NOMO-1 (cell line): ENCODE data around the gene SNTA1.
"Not testable (repeated sequence)": the region's sequence is repeated elsewhere in the genome, so short reads cannot be mapped to it uniquely, and the experiment has no call there.

Experiments
- DNase-seq, 2 experiments: peaks; one replicate each; lab custom pipeline; 2025; ENCODE audit not compliant: unreplicated experiment in 2 of 2; lab: John Stamatoyannopoulos, UW

SNTA1 gene

DNA sequence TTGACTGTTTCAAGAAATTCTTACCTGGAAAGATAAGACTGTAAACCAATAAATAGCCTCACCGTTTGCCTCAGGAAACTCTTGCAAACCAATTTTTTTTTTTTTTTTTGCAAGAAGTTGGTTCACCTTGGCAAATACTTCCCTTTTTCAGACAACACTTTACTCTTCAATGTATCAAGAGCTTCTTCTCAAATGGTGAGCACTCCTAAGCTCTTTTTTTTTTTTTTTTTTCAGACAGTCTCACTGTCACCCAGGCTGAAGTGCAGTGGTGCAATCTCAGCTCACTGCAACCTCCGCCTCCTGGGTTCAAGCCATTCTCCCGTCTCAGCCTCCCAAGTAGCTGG, 22.7 kb upstream of the SNTA1 start:
- peak in 1 of 2 experiments; percentile 14 for DNase-seq

DNA sequence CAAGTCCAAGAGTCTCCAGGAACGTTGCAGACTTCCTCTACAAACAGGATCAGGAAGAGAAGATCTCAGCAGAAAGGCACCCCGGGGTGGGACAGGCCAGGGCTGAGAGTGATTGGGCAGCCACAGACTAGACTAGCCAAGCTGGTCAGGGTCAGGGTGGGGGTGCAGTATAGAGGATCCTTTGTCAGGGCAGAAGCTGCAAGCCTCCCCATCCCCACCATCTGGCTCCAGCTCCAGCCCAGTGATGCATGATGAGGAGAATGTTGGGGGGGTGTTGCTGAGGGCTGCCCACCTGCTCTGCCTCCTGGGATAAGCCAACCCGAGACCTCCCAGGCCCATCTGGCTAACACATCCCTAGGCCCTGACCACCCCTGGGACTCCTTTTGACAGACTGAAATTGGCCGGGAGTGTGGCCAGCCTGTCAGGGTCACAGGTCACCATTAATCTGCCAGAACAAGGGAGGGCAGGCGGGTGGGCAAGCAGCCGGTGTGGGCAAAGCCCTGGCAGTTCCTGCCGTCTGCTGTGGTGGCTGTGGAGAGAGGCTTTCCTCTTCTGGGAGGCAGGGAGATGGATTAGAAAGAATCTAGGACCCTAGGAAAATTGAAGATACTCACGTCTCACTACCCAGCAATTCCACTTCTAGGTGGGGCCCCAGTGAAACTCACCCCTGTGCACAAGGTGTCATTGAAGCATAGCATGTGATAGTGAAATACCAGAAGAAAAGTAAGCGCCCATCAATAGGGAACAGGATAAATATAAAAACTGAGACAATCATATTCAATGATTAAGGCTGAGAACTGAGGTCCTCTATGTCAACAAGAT, 22.1 kb upstream of the SNTA1 start:
- DNase-seq, result no peak

DNA sequence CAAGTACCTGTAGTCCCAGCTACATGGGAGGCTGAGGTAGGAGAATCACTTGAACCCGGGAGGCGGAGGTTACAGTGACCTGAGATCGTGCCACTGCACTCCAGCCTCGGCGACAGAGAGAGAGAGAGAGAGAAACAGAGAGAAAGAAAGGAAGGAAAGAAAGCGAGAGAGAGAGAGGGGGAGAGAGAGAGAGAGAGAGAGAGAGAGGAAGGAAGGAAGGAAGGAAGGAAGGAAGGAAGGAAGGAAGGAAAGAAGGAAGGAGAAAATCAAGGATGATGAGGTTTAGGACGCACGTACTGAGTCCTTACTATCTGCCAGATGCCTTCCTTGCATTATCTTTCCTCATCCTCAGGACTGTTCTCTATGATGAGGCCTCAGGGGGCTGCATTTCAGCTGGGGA, 21.2 kb upstream of the SNTA1 start:
- DNase-seq, result not testable (repeated sequence)

DNA sequence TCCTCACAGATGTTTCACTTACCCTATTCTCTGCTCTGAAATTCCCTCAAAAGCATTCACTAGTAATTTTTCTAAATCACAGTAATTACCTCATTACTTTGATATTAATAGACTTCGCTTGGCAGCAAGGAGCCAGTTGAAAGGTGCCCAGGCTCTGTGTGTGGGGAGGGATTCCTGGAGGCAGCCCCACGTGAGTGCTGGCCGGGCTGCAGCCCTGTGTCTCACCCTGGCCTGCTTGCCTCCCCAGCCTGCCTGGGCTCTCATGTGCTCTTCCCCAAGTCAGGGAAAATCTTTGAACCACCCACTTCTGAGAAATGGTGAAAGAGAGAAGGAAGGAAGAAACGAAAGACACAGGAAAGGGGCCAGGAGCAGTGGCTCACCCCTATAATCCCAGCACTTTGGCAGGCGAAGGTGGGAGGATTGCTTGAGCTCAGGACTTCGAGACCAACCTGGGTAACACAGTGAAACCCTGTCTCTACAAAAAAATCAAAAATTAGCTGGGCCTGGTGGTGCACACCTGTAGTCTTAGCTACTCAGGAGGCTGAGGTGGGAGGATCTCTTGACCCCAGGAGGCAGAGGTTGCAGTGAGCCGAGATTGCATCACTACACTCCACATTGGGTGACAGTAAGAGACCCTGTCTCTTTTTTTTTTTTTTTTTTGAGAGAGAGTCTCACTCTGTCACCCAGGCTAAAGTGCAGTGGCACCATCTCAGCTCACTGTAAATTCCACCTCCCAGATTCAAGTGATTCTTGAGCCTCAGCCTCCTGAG, 20.0 kb upstream of the SNTA1 start:
- no peak for DNase-seq

DNA sequence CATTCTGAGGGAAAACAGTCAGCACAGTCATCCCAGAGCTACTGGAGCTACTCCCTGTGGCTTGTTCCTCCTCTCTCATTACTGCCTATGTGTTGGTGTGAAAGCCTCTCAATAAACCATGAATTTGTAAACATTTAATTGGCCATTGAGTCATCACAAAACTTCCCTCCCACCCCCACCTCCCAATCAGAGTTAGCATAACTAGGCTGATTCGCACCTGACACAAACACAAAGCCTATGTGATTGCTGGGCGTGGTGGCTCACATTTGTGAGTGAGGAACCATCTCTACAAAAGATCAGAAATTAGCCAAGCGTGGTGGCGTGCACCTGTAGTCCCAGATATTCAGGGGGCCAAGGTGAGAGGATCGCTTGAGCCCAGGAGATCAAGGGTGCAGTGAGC, 17.1 kb upstream of the SNTA1 start:
- DNase-seq, result no peak

DNA sequence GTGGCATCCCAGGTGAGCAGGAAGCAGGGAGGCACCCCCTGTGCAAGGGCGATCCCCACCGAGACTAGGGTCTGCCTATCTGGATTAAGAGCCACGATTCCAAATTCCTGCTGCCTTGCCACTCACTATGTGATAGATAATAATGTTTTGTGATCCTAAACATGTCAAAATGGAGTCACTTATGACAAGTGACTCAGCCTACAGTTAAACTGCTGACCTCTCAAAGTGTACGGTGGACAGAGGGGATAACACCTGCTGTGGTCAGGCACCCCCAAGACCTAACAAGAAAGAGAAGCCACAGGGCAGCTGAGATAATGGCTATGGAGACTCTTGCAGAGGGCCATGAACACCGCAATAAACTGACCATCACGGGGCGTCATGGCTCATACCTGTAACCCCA, 16.0 kb upstream of the SNTA1 start:
- DNase-seq, result no peak

DNA sequence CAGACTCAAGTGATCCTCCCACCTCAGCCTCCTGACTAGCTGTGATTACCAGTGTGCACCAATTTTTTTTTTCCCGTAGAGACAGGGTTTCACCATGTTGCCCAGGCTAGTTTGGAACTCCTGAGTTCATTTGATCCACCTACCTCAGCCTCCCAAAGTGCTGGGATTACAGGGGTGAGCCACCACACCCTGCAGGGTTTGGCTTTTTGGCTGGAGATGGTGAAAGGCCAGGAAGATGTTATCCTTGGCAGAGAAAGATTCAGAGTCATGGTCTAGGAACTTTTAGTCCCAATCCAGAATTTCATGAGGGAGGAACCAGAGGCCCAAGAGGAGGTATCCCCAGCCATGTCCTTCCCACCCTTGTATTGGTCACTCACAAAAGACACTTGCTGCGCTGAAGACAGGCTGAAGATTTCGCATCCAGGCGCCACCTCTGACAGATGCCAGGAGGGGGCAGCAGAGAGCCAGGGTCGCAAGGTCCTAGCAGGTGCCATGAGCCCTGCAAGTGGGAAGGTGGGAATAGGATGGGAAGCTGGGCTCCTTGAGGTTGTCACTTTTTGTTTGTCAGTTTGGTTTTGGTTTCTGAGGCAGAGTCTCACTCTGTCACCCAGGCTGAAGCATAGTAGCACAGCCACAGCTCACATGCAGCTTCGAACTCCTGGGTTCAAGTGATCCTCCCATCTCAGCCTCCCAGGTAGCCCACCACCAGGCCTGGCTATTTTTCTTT, 13.5 kb upstream of the SNTA1 start:
- peak; percentile 49 to 80 for DNase-seq

DNA sequence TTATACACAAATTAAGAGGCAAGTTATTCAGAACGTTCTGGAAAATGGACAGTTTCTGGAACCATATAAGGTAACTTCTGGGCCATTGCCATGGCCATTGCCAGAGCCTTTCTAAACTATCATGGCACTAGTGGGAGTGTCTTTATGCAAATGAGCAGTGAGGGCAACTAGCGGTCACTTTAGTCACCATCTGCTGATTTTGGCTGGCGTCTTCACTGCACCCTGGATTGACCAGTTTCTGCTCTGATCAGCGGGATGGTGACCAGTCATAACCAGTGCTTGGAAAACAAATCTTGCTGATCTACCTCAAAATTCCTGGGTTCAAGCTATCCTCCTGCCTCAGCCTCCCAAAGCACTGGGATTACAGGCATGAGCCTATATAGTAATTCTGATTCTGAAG, 7.3 kb upstream of the SNTA1 start:
- no peak for DNase-seq

DNA sequence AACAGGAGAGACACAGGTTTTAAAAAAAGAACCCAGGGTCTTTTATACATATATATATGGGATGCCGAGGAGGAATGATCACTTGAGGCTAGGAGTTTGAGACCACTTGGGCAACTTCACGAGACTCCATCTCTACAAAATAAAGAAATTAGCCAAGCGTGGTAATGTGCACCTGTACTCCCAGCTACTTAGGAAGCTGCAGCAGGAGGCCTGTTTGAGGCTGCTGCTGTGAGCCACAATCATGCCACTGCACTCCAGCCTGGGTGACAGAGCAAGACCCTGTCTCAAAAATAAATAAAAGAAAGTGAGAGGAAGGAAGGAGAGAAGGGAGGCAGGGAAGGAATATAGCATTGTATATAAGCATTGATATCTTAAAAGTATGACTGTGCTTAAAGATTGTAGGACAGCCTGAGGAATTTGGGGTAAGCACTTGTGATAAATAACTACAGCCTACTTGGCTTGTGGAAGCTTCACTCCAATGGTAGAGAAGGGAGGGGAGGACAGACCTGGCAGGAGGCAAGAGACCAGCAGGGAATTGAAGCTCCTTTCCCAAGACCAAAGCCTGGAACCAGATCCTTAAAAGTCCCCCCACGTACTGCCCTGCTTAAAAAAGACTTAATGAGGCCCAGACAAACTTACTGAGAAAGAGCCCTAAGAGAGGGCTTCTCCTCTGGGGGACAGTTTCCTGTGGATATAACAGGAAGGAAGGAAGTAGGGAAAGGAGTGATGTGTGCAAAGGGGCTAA, 2.5 kb upstream of the SNTA1 start:
- no peak for DNase-seq

DNA sequence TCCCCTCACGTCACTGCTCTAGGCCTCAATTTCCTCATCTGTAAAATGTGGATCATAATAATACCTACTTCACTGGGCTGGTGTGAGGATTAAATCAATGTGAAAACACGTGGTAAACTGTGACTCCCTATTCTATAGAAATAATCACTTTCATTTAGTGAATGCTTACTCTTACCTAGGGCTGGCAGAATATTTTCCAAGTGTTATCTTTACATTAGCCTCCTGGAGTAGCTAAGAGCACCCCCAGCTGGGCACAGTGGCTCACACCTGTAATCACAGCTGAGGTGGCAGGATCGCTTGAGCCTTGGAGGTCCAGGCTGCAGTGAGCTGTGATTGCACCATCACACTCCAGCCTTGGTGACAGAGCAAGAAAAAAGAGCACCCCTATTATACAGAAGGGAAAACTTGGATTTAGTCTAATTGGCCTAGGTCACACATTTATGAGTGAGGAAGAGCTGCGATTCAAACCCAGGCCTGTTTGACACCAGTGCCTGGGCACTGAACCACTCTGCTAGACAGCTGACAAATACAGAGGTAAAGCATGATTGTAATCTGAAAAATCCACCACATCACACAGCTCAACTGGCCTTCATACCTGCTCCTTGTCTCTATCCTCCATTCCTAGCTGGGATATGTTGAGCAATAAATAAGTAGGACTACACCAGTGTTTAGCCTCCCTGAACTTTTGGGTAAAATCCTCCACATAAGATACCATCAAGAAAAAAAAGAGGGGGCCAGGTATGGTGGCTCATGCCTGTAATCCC, 1.4 kb upstream of the SNTA1 start:
- no peak for DNase-seq

DNA sequence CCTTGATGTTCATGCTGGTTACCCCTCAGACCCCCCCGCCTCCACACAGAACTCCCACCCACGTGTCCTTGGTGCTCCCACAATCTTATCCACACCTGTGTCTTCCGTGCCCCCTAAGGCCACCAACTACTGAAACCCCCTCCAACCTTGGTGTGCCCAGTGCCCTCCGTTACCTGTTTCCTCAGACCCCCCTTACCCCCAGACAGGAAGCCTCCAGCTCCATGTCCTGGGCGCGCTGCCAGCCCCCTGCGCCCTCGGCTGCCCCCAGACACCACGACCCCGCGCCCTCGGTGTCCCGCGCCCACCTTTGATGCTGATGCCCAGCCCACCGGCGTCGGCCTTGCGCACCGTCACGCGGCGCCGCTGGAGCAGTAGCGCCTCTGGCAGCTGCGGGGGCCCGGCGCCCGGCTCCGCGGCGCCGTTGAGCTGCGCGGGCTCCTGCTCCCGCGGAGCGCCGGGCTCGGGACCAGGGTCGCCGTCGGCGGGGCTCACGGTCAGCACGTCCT, 504 bp downstream of the SNTA1 start:
- DNase-seq, result no peak

DNA sequence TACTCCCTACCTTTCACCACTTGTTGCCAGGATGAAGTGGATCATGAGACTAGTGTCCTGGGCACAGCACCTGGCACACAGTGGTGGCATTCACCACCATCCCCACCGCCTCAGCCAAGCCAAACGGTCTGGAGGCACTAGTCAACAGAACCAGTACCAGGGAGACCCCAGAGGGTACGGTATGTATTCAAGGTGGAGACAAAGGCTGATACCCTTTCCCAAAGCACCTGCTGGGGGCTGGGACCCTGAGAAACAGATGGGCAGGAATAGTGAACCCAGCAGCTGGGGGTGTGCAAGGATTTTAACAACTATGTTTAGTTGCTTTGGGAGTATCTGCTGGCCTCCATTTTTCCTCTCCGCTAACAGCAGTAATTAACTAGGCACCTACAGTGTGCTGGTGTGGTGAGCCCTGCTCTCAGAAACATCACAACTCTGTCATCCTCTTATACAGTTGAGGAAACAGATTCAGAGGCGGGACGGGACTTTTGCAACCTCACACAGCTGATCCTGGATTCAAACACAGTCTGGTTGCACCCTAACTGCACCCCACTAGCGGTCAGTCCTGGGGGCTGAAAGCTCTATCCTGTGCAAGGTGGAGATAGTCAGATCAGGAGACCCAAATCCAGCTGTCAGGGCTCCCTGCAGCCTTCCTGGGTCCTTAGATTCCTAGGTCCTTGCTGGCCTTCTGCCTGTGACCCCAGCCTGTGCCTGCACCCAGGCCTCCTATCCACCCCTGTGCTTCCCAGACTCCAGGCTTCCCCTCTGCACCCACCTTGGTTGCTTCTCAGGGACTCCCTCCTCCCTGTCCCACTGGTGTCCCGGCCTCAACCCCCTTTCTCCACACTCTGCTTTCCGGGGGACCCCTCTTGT, 1.2 kb downstream of the SNTA1 start:
- DNase-seq, result no peak

DNA sequence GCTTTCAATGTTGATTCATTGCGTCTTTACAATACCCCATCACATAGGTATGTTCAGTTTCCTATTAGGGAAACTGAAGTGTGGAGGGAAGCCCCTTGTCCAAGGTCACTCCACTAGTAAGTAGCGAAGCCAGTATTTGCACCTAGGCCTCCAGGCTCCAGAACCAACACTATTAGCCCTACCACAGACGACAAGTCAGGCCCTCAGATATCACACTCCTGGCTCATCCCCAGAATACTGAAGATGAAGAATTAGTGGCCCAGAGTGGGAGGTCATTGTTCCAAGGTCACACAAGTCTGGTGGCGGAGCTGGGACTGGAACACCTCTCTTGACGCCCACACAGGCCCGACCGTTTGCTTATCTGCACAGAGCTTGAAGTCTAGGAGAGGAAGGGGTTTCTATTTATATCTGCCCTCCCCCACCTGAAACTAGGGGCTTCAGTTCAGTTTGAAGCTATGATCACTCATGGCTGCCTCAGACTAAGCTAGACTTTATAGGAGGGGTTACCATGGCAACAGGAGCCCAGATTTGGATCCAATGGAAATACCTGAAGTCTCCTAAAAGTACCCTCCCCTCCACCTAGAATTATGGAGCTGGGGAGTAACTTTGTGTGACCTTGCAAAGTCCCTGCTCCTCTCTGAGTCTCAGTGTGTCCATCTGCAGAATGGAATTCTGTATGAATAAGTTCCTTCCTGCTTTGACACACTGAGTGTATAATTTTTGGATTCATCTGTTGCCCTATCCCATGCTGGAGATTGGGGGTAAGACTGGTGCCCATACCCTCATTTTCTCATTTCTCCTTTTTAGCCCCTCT, 2.2 kb downstream of the SNTA1 start:
- no peak for DNase-seq

DNA sequence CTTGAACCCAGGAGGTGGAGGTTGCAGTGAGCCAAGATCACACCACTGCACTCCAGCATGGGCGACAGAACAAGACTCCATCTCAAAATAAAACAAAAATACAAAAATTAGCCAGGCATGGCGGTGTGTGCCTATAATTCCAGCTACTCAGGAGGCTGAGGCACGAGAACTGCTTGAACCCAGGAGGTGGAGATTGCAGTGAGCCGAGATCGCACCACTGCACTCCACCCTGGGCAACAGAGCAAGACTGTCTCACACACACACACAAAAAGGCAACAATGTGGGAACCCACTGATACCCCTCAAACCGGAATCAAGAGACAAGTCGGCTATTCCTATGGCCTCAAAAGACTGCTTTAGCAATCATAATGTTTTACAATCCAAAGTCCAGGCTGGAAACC, 3.0 kb downstream of the SNTA1 start:
- DNase-seq, result not testable (repeated sequence)

DNA sequence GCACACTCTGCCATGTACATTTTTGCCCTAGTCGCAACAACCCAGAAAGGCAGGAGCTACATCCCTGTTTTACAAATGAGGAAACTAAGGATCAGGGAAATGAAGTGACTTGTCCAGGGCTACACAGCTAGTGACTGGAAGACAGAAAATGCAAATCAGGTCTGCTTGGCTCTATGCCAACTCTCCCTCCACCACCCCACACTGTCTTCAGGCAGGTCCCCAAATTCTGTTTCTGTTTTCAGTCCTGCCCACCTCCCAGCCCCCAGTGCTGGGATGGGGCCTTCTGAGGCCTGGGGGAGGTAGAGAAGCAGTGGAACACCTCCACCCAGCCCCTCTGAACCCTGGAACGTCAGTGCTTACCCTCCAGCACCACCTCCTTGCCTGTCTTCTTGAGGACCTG, 5.1 kb downstream of the SNTA1 start:
- DNase-seq, result no peak

DNA sequence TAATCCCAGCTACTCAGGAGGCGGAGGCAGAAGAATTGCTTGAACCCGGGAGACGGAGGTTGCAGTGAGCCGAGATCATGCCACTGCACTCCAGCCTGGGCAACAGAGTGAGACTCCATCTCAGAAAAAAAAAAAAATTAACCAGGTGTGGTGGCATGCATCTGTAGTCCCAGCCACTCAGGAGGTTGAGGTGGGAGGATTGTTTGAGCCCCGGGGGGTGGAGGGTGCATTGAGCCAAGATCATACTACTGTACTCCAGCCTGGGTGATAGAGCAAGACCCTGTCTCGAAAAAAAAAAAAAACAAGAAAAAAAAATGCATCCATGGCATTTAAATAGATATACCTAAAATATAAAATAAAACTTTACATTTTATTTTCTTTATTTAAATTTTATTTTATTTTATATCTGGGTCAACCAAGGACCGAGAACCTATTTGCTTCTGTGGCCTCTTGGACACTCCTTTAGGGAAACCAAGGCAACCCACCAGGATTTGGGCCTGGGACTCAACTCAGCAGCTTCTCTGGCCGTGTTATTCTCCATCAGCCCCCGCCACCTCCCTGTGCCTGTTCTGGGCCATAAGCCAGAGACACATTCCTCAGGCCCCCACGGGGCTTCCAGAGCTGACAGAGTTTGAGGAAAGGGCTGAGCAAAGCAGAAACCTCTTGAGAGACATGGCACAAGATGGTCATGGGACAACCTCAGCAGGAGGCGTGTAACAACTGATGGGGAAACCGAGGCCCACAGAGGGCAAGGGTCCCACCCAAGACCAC, 6.2 kb downstream of the SNTA1 start:
- no peak for DNase-seq

DNA sequence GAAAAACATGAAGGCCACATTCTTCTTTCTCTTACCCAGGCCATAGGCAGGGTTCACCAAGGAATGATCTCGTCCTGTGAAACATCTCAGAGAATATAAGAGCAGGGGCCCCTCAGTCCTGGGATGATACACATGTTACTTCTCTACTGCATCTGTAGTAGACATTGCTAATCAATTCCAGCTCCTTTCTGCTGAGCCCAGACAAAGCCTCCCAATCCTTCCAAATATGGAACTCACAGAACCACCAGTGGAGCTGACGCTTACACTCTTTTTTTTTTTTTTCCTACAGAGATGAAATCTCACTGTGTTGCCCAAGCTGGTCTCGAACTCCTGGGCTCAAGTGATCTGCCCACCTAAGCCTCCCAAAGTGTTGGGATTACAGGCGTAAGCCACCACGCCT, 9.1 kb downstream of the SNTA1 start:
- DNase-seq, result no peak
